ENCODE data around the gene ZNG1A.
"Not testable (repeated sequence)": the region's sequence is repeated elsewhere in the genome, so short reads cannot be mapped to it uniquely, and the experiment has no call there.

ZNG1A gene

GRCh38 chr9:178140-178825 lies 573 bp downstream of the ZNG1A start:
- DNase-seq (ENCODE audit: low read depth, low spot score): not testable (repeated sequence)

GRCh38 chr9:169757-170156 lies 9.1 kb downstream of the ZNG1A start:
- not testable (repeated sequence) for DNase-seq (ENCODE audit: low read depth, low spot score)

GRCh38 chr9:159871-160270 lies 19.0 kb downstream of the ZNG1A start:
- DNase-seq (ENCODE audit: low read depth, low spot score): not testable (repeated sequence)

- DNase-seq (ENCODE audit: low read depth, low spot score): not testable (repeated sequence)
These were observed 27.7 kb downstream of the ZNG1A start for GRCh38 chr9:151173-151572.

- not testable (repeated sequence) for DNase-seq (ENCODE audit: low read depth, low spot score)
These were observed 39.0 kb downstream of the ZNG1A start for GRCh38 chr9:139880-140279.

GRCh38 chr9:117995-118467 lies 60.8 kb downstream of the ZNG1A start, which contains the start of gene FOXD4:
Gene FOXD4 (minus strand): TSS chr9:118417. CDS start chr9:118119, 298 bp downstream.
- not testable (repeated sequence) for DNase-seq (ENCODE audit: low read depth, low spot score)

GRCh38 chr9:117144-117994 lies 61.5 kb downstream of the ZNG1A start:
- not testable (repeated sequence) for DNase-seq (ENCODE audit: low read depth, low spot score)

- peak; percentile 11 for DNase-seq (ENCODE audit: low read depth, low spot score)
These were observed 62.4 kb downstream of the ZNG1A start for GRCh38 chr9:116239-117077.

GRCh38 chr9:115118-115451 lies 63.8 kb downstream of the ZNG1A start:
- DNase-seq (ENCODE audit: low read depth, low spot score): not testable (repeated sequence)

GRCh38 chr9:114267-115117 lies 64.4 kb downstream of the ZNG1A start:
- peak; percentile 26 for DNase-seq (ENCODE audit: low read depth, low spot score)

- DNase-seq (ENCODE audit: low read depth, low spot score): peak; percentile 75
These were observed 65.2 kb downstream of the ZNG1A start for GRCh38 chr9:113468-114266.

GRCh38 chr9:112589-113467 lies 66.0 kb downstream of the ZNG1A start:
- peak; percentile 20 for DNase-seq (ENCODE audit: low read depth, low spot score)

- not testable (repeated sequence) for DNase-seq (ENCODE audit: low read depth, low spot score)
These were observed 68.2 kb downstream of the ZNG1A start for GRCh38 chr9:110672-111071.

GRCh38 chr9:109540-109939 lies 69.3 kb downstream of the ZNG1A start:
- not testable (repeated sequence) for DNase-seq (ENCODE audit: low read depth, low spot score)

- DNase-seq (ENCODE audit: low read depth, low spot score): not testable (repeated sequence)
These were observed 69.9 kb downstream of the ZNG1A start for GRCh38 chr9:108742-109495.

- not testable (repeated sequence) for DNase-seq (ENCODE audit: low read depth, low spot score)
These were observed 72.9 kb downstream of the ZNG1A start for GRCh38 chr9:105991-106390.

GRCh38 chr9:100430-100829 lies 78.4 kb downstream of the ZNG1A start:
- DNase-seq (ENCODE audit: low read depth, low spot score): not testable (repeated sequence)

GRCh38 chr9:99867-100266 lies 79.0 kb downstream of the ZNG1A start:
- DNase-seq (ENCODE audit: low read depth, low spot score): not testable (repeated sequence)

All from ELF-1 (cell line).